Natural killer cell treated with Interleukin-12 subunit alpha and Interleukin-12 subunit beta and Interleukin-15 and Interleukin-18, amount 100 ng/mL, for 72 hours (primary cell): ENCODE measurements around the gene SLC28A3. TPM values are rescaled to one million over a fixed set of nuclear protein-coding genes. Genes with fewer than 3 reads are reported as not detected.

Experiments used
- ATAC-seq, 2 donors: fragments of 150-1000 bp; cut with Tn5 transposase in 1 of 2; sonication (Bioruptor Pico), chemical (Tn5 transposase) in 1 of 2; 2 replicates each; pipeline ENCODE4 v1.10.0; 2021
- DNase-seq: peaks from one replicate; pipeline ENCODE4 v3.0.0; 2022; ENCODE audit warnings: low spot score
- H3K27ac Mint-ChIP-seq, 2 donors: 1 replicate in 1 of 2; 2 replicates in 1 of 2; pipeline ENCODE4 v1.8.0; 2022; ENCODE audit warnings: mixed read lengths in 2 of 2, mild to moderate bottlenecking in 1 of 2, moderate library complexity in 1 of 2
- H3K27me3 Mint-ChIP-seq, 2 donors: 1 replicate in 1 of 2; 2 replicates in 1 of 2; pipeline ENCODE4 v1.8.0; 2022; ENCODE audit warnings: mixed read lengths in 2 of 2
- H3K36me3 Mint-ChIP-seq: one replicate; pipeline ENCODE4 v1.8.0; 2022; ENCODE audit warnings: mixed read lengths
- H3K4me1 Mint-ChIP-seq, 2 donors: 1 replicate in 1 of 2; 2 replicates in 1 of 2; pipeline ENCODE4 v1.8.0; 2022; ENCODE audit warnings: low read depth in 2 of 2, mixed read lengths in 2 of 2, mild to moderate bottlenecking in 1 of 2
- H3K4me3 Mint-ChIP-seq: one replicate; pipeline ENCODE4 v1.8.0; 2022; ENCODE audit warnings: mixed read lengths
- H3K9me3 Mint-ChIP-seq: 2 replicates; pipeline ENCODE4 v1.8.0; 2022; ENCODE audit warnings: mixed read lengths
- total RNA-seq, 2 donors: library from RNA; stranded (reverse); gene quantifications; one replicate each; pipeline ENCODE4 v1.2.3, GENCODE V29; 2022

The SLC28A3 gene
- total RNA-seq, 2 donors from 2014 or later, result 0.07 to 0.08 TPM

- Mint-ChIP-seq H3K36me3 (no peaks in the 10 kb centered on the region), H3K4me3 (peak overlapping the region; percentile 49), H3K4me1 (peaks cover 0 to 6% of the 10 kb centered on the region in 2 donors), H3K27ac (peak overlapping the region in 1 of 2 donors; percentile 80), H3K27me3 (peaks cover 16 to 35% of the 10 kb centered on the region in 2 donors), H3K9me3 (no peaks in the 10 kb centered on the region)
- ATAC-seq, result no peak
- no peak for DNase-seq
Observed at GRCh38 chr9:84271921-84272556, 68.5 kb downstream of the SLC28A3 start.

- Mint-ChIP-seq H3K9me3 (no peaks in the 10 kb centered on the region), H3K27me3 (peaks cover 16 to 35% of the 10 kb centered on the region in 2 donors), H3K27ac (peak overlapping the region in 1 of 2 donors; percentile 80), H3K36me3 (no peaks in the 10 kb centered on the region), H3K4me1 (peaks cover 3 to 9% of the 10 kb centered on the region in 2 donors), H3K4me3 (peak overlapping the region; percentile 49)
- ATAC-seq (peak in 1 of 2 donors; percentile 75), DNase-seq (peak; percentile 63)
Observed at GRCh38 chr9:84271531-84271900, 69.0 kb downstream of the SLC28A3 start.

GRCh38 chr9:84270847-84271530 is 69.6 kb downstream of the SLC28A3 start:
- peaks cover 8 to 14% of the 10 kb centered on the region in 2 donors for H3K4me1 Mint-ChIP-seq
- H3K27ac Mint-ChIP-seq, result peak overlapping the region in 1 of 2 donors; percentile 80
- no peaks in the 10 kb centered on the region for H3K36me3 Mint-ChIP-seq
- no peaks in the 10 kb centered on the region for H3K9me3 Mint-ChIP-seq
- no peak for ATAC-seq
- no peak for DNase-seq
- H3K27me3 Mint-ChIP-seq, result peaks cover 19 to 35% of the 10 kb centered on the region in 2 donors
- H3K4me3 Mint-ChIP-seq, result peak overlapping the region; percentile 49

GRCh38 chr9:84266087-84266561 is 74.4 kb downstream of the SLC28A3 start:
- DNase-seq (no peak), ATAC-seq (peak; percentile 38 to 40)
- peaks cover 9 to 10% of the 10 kb centered on the region in 2 donors for H3K4me1 Mint-ChIP-seq
- peak overlapping the region in 1 of 2 donors; percentile 77 for H3K27ac Mint-ChIP-seq
- H3K36me3 Mint-ChIP-seq, result no peaks in the 10 kb centered on the region
- peak overlapping the region; percentile 31 for H3K4me3 Mint-ChIP-seq
- no peaks in the 10 kb centered on the region for H3K9me3 Mint-ChIP-seq
- peaks cover 8 to 13% of the 10 kb centered on the region in 2 donors for H3K27me3 Mint-ChIP-seq

- H3K4me3 Mint-ChIP-seq, result no peak overlapping the region
- DNase-seq (no peak), ATAC-seq (no peak)
- peaks cover 1 to 9% of the 10 kb centered on the region in 2 donors for H3K27me3 Mint-ChIP-seq
- peaks cover 9 to 12% of the 10 kb centered on the region in 2 donors for H3K4me1 Mint-ChIP-seq
- no peaks in the 10 kb centered on the region for H3K36me3 Mint-ChIP-seq
- H3K27ac Mint-ChIP-seq, result peak overlapping the region in 1 of 2 donors; percentile 19
- no peaks in the 10 kb centered on the region for H3K9me3 Mint-ChIP-seq
Observed at GRCh38 chr9:84264307-84265029, 76.1 kb downstream of the SLC28A3 start.

GRCh38 chr9:84261070-84261746 is 79.3 kb downstream of the SLC28A3 start:
- no peak overlapping the region for H3K27ac Mint-ChIP-seq
- peaks cover 10 to 15% of the 10 kb centered on the region in 2 donors for H3K27me3 Mint-ChIP-seq
- H3K9me3 Mint-ChIP-seq, result no peaks in the 10 kb centered on the region
- no peak overlapping the region for H3K4me3 Mint-ChIP-seq
- peaks cover 3 to 6% of the 10 kb centered on the region in 2 donors for H3K4me1 Mint-ChIP-seq
- no peaks in the 10 kb centered on the region for H3K36me3 Mint-ChIP-seq
- peak; percentile 68 to 83 for ATAC-seq
- DNase-seq, result no peak

GRCh38 chr9:84258371-84258770 is 82.2 kb downstream of the SLC28A3 start:
- H3K4me3 Mint-ChIP-seq, result no peak overlapping the region

GRCh38 chr9:84255696-84256095 is 84.9 kb downstream of the SLC28A3 start:
- no peak overlapping the region for H3K4me3 Mint-ChIP-seq
- H3K4me1 Mint-ChIP-seq, result no peaks in the 10 kb centered on the region
- H3K27me3 Mint-ChIP-seq, result peaks cover 19 to 40% of the 10 kb centered on the region in 2 donors
- H3K36me3 Mint-ChIP-seq, result no peaks in the 10 kb centered on the region
- ATAC-seq (no peak), DNase-seq (no peak)
- H3K9me3 Mint-ChIP-seq, result no peaks in the 10 kb centered on the region
- no peak overlapping the region for H3K27ac Mint-ChIP-seq

More at GRCh38 chr9:84258371-84258770, 82.2 kb downstream of the SLC28A3 start:
- Mint-ChIP-seq H3K4me1 (peaks cover 0 to 3% of the 10 kb centered on the region in 2 donors), H3K27me3 (peaks cover 10 to 23% of the 10 kb centered on the region in 2 donors), H3K9me3 (no peaks in the 10 kb centered on the region), H3K36me3 (no peaks in the 10 kb centered on the region), H3K27ac (no peak overlapping the region)
- ATAC-seq (no peak), DNase-seq (no peak)

GRCh38 chr9:84254972-84255371 is 85.6 kb downstream of the SLC28A3 start:
- Mint-ChIP-seq H3K4me1 (no peaks in the 10 kb centered on the region), H3K4me3 (no peak overlapping the region), H3K27me3 (peaks cover 18 to 40% of the 10 kb centered on the region in 2 donors), H3K27ac (no peak overlapping the region), H3K9me3 (no peaks in the 10 kb centered on the region), H3K36me3 (no peaks in the 10 kb centered on the region)
- ATAC-seq (no peak), DNase-seq (no peak)

GRCh38 chr9:84251921-84252320 is 88.6 kb downstream of the SLC28A3 start:
- peaks cover 3% of the 10 kb centered on the region for H3K9me3 Mint-ChIP-seq
- no peak overlapping the region for H3K27ac Mint-ChIP-seq
- H3K4me3 Mint-ChIP-seq, result no peak overlapping the region
- ATAC-seq, result no peak
- H3K4me1 Mint-ChIP-seq, result no peaks in the 10 kb centered on the region
- H3K27me3 Mint-ChIP-seq, result peaks cover 16 to 29% of the 10 kb centered on the region in 2 donors
- no peaks in the 10 kb centered on the region for H3K36me3 Mint-ChIP-seq
- no peak for DNase-seq

GRCh38 chr9:84241817-84242373 is 98.7 kb downstream of the SLC28A3 start:
- DNase-seq (no peak), ATAC-seq (no peak)
- Mint-ChIP-seq H3K27ac (no peak overlapping the region), H3K4me3 (no peak overlapping the region), H3K9me3 (no peaks in the 10 kb centered on the region), H3K27me3 (peaks cover 21 to 26% of the 10 kb centered on the region in 2 donors), H3K4me1 (no peaks in the 10 kb centered on the region), H3K36me3 (no peaks in the 10 kb centered on the region)

- Mint-ChIP-seq H3K27me3 (peaks cover 20 to 27% of the 10 kb centered on the region in 2 donors), H3K9me3 (no peaks in the 10 kb centered on the region), H3K4me3 (no peak overlapping the region), H3K36me3 (no peaks in the 10 kb centered on the region), H3K4me1 (no peaks in the 10 kb centered on the region), H3K27ac (no peak overlapping the region)
- ATAC-seq (no peak), DNase-seq (no peak)
Observed at GRCh38 chr9:84239343-84239742, 101.2 kb downstream of the SLC28A3 start.

GRCh38 chr9:84238652-84239051 is 101.9 kb downstream of the SLC28A3 start:
- H3K27ac Mint-ChIP-seq, result no peak overlapping the region
- peaks cover 13 to 22% of the 10 kb centered on the region in 2 donors for H3K27me3 Mint-ChIP-seq
- H3K4me3 Mint-ChIP-seq, result no peak overlapping the region
- H3K36me3 Mint-ChIP-seq, result no peaks in the 10 kb centered on the region
- no peaks in the 10 kb centered on the region for H3K9me3 Mint-ChIP-seq
- DNase-seq (no peak), ATAC-seq (no peak)
- H3K4me1 Mint-ChIP-seq, result no peaks in the 10 kb centered on the region
